Transverse colon (tissue), 4 donors: ENCODE data around the gene NMRAL1. TPM values are rescaled to one million over a fixed set of nuclear protein-coding genes. Genes with fewer than 3 reads are reported as not detected.

ENCODE experiments used
- DNase-seq: peaks from one replicate; pipeline ENCODE4 v3.0.0-alpha.2; 2019
- H3K27ac ChIP-seq, 4 donors: fragments of 200-600 bp; sonication (generic); 2 replicates each; pipeline ENCODE4 v1.5.1; 2016 to 2018; ENCODE audit warnings: inconsistent platforms in 4 of 4
- H3K27me3 ChIP-seq: fragments of 200-600 bp; sonication (generic); 2 replicates; pipeline ENCODE4 v1.5.1; 2017; ENCODE audit warnings: inconsistent platforms
- H3K36me3 ChIP-seq, 4 donors: fragments of 200-600 bp; sonication (generic); 2 replicates each; pipeline ENCODE4 v1.5.1; 2017 to 2019; ENCODE audit warnings: inconsistent platforms in 4 of 4
- H3K4me1 ChIP-seq, 4 donors: fragments of 200-600 bp; sonication (generic); 2 replicates each; pipeline ENCODE4 v1.5.1; 2017 to 2020; ENCODE audit warnings: inconsistent platforms in 4 of 4
- H3K4me3 ChIP-seq, 4 donors: fragments of 200-600 bp; sonication (generic); 1 replicate in 1 of 4; 2 replicates in 3 of 4; pipeline versions ENCODE4 v1.5.1 to v1.6.1; 2017 to 2019; ENCODE audit warnings: inconsistent platforms in 4 of 4
- H3K9me3 ChIP-seq, 2 donors: fragments of 200-600 bp; sonication (generic); 2 replicates each; pipeline ENCODE4 v1.5.1; 2017 to 2019; ENCODE audit warnings: inconsistent platforms in 2 of 2
- CTCF ChIP-seq, 5 experiments: fragments of 200-600 bp in 3 of 5; fragments of 450-650 bp in 2 of 5; sonication (generic) in 3 of 5; IDR thresholded peaks; 1 replicate in 2 of 5; 2 replicates in 3 of 5; pipeline ENCODE4 v1.5.1; 2016 to 2017; ENCODE audit warnings: antibody characterized with exemption in 5 of 5, inconsistent platforms in 3 of 5, mild to moderate bottlenecking in 2 of 5, moderate library complexity in 1 of 5
- EP300 ChIP-seq: sonication (generic); formaldehyde crosslinking; IDR thresholded peaks from one replicate; pipeline ENCODE4 v1.6.1; 2017; ENCODE audit warnings: antibody characterized with exemption, low read depth
- POLR2A ChIP-seq: fragments of 450-650 bp; IDR thresholded peaks from one replicate; pipeline ENCODE4 v1.6.1; 2016; ENCODE audit warnings: antibody characterized with exemption, mild to moderate bottlenecking, moderate library complexity
- POLR2AphosphoS5 ChIP-seq, 3 donors: sonication (generic); formaldehyde crosslinking; IDR thresholded peaks; one replicate each; pipeline ENCODE4 v1.6.1; 2016; ENCODE audit warnings: antibody characterized with exemption in 3 of 3
- WGBS, 2 donors: methylation state at CpG; one replicate each; pipeline ENCODE4 v1.1.5; 2018; ENCODE audit warnings: low coverage in 1 of 2; 5-methylcytosine and 5-hydroxymethylcytosine counted together
- in situ Hi-C, 4 donors: fragments of 200-750 bp; cut with MboI; loops; one replicate each; pipeline versions ENCODE4 v1.15.0 to v1.15.1; 2017; ENCODE audit warnings: low sequenced_read_pairs in 3 of 4, low pct_ligation_motif_present in 1 of 4, low pct_unique_long_range_greater_than_20kb in 1 of 4
- intact Hi-C: fragments of 100-400 bp; cut with DNase I; formaldehyde crosslinking; loops from one replicate; pipeline ENCODE4 v1.15.1; 2023; ENCODE audit warnings: low total_unique reads
- total RNA-seq, 4 donors: library from RNA; depleted of rRNA; stranded (reverse); fragments of >200 nt; gene quantifications; one replicate each; pipeline ENCODE4 v1.1.0, GENCODE V29; 2016

NMRAL1 gene
- total RNA-seq, 4 donors from 2014 or later = 46.0 to 75.9 (median 66.6) TPM

DNA sequence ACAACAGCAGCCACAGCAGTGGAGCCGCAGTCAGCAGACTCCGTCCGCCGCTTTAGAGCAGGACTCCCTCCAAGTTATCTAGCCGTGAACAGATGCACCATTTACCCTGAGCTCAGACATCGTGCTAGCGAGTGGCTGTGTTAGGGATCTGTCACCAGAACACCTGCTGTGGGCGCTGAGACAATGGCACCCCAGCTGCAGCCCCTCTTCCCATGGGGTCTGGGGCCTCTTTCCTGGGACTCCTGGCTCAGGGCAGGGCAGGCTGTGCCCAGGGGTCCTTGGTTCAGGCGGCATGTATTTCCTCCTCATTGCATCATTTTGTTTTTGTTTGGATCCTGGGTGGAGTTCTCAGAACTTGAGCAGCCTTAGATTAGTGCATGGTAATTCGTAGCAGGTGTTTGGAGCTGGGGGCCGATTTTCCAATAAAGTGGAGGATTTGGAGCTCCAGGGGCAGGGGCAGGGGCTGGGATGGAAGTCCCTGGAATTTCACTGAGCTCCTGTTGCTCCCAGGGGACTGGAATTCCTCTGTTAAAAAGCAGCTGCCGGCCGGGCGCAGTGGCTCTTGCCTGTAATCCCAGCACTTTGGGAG lies 23.4 kb downstream of the NMRAL1 start:
- peaks cover 0 to 64% (median 28%) of the 10 kb centered on the region in 4 donors for H3K36me3 ChIP-seq

GRCh38 chr16:4450430-4450829 lies 24.0 kb downstream of the NMRAL1 start:
- TF ChIP-seq POLR2AphosphoS5 (IDR thresholded peaks at IDR 0.05) = no peak
- TF ChIP-seq POLR2A = no peak
- no peak for TF ChIP-seq CTCF (IDR thresholded peaks at IDR 0.05)
- no peak for TF ChIP-seq EP300
- Histone ChIP-seq H3K4me1 (no peaks in the 10 kb centered on the region), H3K4me3 (no peak overlapping the region), H3K27me3 (no peaks in the 10 kb centered on the region), H3K36me3 (peaks cover 0 to 64% (median 28%) of the 10 kb centered on the region in 4 donors), H3K9me3 (no peaks in the 10 kb centered on the region), H3K27ac (no peak overlapping the region)
- 93% methylated on average over 14 of the region's 14 CpGs; no CpG with 5 or more reads in 1 of the 2 donors for WGBS, 2 donors
- in situ Hi-C loops (no loop called here), intact Hi-C loops (no loop called here)
- no peak for DNase-seq

More for the DNA sequence above, 23.4 kb downstream of the NMRAL1 start:
- H3K4me3 ChIP-seq = no peak overlapping the region
- no peaks in the 10 kb centered on the region for H3K27me3 ChIP-seq
- in situ Hi-C loops = no loop called here
- DNase-seq = no peak
- no peaks in the 10 kb centered on the region for H3K9me3 ChIP-seq
- 95% methylated on average over 14 of the region's 14 CpGs; no CpG with 5 or more reads in 1 of the 2 donors for whole genome bisulfite sequencing, 2 donors
- intact Hi-C loops = no loop called here
- no peak overlapping the region for H3K27ac ChIP-seq
- H3K4me1 ChIP-seq = no peaks in the 10 kb centered on the region
- TF ChIP-seq POLR2A = no peak
- no peak for TF ChIP-seq CTCF (IDR thresholded peaks at IDR 0.05)
- TF ChIP-seq POLR2AphosphoS5 (IDR thresholded peaks at IDR 0.05) = no peak
- no peak for TF ChIP-seq EP300

DNA sequence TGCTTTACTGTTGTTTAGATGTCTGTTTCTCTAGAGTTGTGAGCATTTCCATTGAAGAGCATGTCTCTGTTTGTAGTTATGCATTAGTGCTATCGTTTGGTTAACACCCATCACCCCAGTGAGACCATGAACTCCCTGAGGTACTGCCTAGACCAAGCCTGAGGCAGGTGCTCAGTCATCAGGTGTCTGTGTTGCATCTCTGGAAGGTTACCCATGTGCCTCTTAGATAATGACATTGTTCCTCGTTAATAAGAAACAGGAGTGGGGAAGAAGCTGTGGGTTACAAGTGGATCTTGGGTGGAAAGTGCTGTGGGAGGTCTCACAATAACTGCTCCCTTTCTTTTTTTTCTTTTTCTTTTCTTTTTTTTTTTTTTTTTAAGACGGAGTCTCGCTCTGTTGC lies 30.4 kb downstream of the NMRAL1 start:
- Histone ChIP-seq H3K9me3 (no peaks in the 10 kb centered on the region), H3K36me3 (peaks cover 0 to 88% (median 47%) of the 10 kb centered on the region in 4 donors), H3K27me3 (no peaks in the 10 kb centered on the region), H3K4me1 (no peaks in the 10 kb centered on the region), H3K27ac (no peak overlapping the region), H3K4me3 (no peak overlapping the region)
- intact Hi-C loops = no loop called here
- in situ Hi-C loops = no loop called here
- DNase-seq = no peak
- TF ChIP-seq CTCF (IDR thresholded peaks at IDR 0.05) (no peak), POLR2AphosphoS5 (IDR thresholded peaks at IDR 0.05) (no peak), POLR2A (no peak), EP300 (no peak)
- 86 to 89% methylated on average over 3 to 4 of the region's 4 CpGs for WGBS, 2 donors

DNA sequence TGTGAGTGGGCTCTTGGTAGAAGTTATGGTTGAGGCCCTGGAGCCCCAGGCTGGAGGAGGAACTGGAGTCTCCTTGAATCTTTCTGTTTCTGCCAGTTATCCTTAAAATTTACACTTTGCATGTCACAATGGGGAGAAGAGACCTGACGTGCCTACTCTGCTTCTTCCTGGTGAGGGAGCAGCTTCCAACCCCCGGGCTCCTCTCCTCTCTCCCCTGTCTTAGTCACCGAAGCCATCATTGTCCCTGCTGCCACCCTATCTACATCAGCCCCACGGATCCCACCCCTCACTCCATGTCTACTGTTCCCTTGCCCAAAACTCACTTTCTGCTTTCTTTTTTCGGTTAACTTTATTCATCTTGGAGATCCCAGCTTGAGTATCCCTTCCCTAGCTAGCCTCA lies 31.2 kb downstream of the NMRAL1 start:
- H3K36me3 ChIP-seq = peaks cover 0 to 88% (median 44%) of the 10 kb centered on the region in 4 donors
- DNase-seq = no peak
- intact Hi-C loops (no loop called here), in situ Hi-C loops (no loop called here)
- TF ChIP-seq CTCF (IDR thresholded peaks at IDR 0.05) (no peak), POLR2A (no peak), POLR2AphosphoS5 (IDR thresholded peaks at IDR 0.05) (no peak), EP300 (no peak)
- 50 to 79% methylated on average over 5 of the region's 5 CpGs for WGBS, 2 donors
- H3K4me1 ChIP-seq = no peaks in the 10 kb centered on the region
- H3K27ac ChIP-seq = no peak overlapping the region
- H3K27me3 ChIP-seq = no peaks in the 10 kb centered on the region
- no peaks in the 10 kb centered on the region for H3K9me3 ChIP-seq
- H3K4me3 ChIP-seq = no peak overlapping the region
